ENCODE results near the gene CEMIP. TPM values are rescaled to one million over a fixed set of nuclear protein-coding genes. Genes with fewer than 3 reads are reported as not detected.

Gene CEMIP
- total RNA-seq, 2 donors from 2014 or later: 1.6 TPM; not detected in 1

DNA sequence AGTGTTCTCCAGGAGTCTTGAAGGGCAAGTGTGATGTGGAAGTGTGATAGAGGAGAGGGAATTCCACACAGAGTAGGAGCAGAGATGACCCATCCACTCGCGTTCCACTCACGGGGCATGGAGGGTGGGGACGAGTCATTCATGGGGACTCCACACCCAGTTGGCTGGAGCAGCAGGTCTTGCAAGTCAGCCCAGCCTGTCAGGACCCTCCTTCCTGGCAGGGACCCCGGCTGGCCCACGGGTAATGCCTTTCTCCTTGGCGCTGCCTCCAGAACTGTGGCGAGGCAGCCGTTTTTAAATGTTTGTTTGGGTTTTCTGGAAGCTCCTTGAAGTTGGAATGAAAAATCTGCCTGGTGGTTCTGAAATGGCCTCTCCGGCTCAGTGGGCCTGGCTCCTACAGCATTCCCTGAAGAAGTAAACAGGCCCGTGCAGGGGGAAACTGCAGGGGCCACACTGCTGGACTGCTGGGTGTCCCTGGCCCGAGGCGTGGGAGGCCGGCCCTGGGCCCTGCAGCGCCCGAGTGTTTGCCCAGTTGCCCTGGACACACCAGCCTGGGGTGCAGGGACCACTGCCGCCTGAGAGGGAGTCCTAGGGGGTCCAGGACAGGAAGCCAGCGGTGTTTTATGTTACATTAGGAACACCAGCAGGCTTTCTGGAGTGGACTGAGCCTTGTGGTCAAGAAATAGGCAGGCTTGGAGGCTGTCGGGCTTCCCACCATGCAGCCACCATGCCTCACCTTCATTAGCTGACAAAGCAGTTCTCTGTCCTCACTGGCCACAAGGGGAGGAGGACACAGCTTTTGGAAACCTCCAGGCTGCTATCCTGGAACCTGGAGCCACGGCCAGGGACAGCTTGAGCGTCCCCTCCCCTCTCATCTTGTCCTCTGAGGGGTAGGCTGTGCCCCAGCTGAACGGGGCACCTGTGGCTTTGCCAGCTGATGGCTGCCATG is 61.3 kb downstream of the CEMIP start:
- 71 to 81% methylated on average over 9 to 20 of the region's 22 CpGs for WGBS, 2 donors
- H3K9me3 ChIP-seq: no peaks in the 10 kb centered on the region
- H3K27me3 ChIP-seq: no peaks in the 10 kb centered on the region
- intact Hi-C loops (cut with DNase I): no loop called here
- no peaks in the 10 kb centered on the region for H3K4me1 ChIP-seq
- H3K4me3 ChIP-seq: no peak overlapping the region
- no peak overlapping the region for H3K27ac ChIP-seq
- TF ChIP-seq, protein P1, sequence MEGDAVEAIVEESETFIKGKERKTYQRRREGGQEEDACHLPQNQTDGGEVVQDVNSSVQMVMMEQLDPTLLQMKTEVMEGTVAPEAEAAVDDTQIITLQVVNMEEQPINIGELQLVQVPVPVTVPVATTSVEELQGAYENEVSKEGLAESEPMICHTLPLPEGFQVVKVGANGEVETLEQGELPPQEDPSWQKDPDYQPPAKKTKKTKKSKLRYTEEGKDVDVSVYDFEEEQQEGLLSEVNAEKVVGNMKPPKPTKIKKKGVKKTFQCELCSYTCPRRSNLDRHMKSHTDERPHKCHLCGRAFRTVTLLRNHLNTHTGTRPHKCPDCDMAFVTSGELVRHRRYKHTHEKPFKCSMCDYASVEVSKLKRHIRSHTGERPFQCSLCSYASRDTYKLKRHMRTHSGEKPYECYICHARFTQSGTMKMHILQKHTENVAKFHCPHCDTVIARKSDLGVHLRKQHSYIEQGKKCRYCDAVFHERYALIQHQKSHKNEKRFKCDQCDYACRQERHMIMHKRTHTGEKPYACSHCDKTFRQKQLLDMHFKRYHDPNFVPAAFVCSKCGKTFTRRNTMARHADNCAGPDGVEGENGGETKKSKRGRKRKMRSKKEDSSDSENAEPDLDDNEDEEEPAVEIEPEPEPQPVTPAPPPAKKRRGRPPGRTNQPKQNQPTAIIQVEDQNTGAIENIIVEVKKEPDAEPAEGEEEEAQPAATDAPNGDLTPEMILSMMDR (IDR thresholded peaks at IDR 0.05): no peak
- TF ChIP-seq POLR2A (IDR thresholded peaks at IDR 0.05): no peak
- no peak for DNase-seq
- H3K36me3 ChIP-seq (replicated peaks in 1 of 2; ENCODE audit: insufficient read depth in 1 of 2, low read depth in 2 of 2): no peaks in the 10 kb centered on the region
- no peak for ATAC-seq

GRCh38 chr15:80841541-80841940 is 62.4 kb downstream of the CEMIP start:
- intact Hi-C loops (cut with DNase I): no loop called here
- WGBS, 2 donors: 74 to 80% methylated on average over 5 of the region's 5 CpGs
- TF ChIP-seq POLR2A (IDR thresholded peaks at IDR 0.05): no peak
- TF ChIP-seq, protein P1 (IDR thresholded peaks at IDR 0.05): no peak

GRCh38 chr15:80844011-80844732 is 65.0 kb downstream of the CEMIP start:
- DNase-seq (no peak), ATAC-seq (no peak)
- H3K4me3 ChIP-seq: no peak overlapping the region
- no peak overlapping the region for H3K27ac ChIP-seq
- intact Hi-C loops (cut with DNase I): no loop called here
- no peaks in the 10 kb centered on the region for H3K27me3 ChIP-seq
- no peaks in the 10 kb centered on the region for H3K36me3 ChIP-seq (replicated peaks in 1 of 2; ENCODE audit: insufficient read depth in 1 of 2, low read depth in 2 of 2)
- H3K4me1 ChIP-seq: no peaks in the 10 kb centered on the region
- no peak for TF ChIP-seq POLR2A (IDR thresholded peaks at IDR 0.05)
- TF ChIP-seq, protein P1 (IDR thresholded peaks at IDR 0.05): no peak
- no peaks in the 10 kb centered on the region for H3K9me3 ChIP-seq
- 61% methylated on average over 5 to 11 of the region's 11 CpGs for WGBS, 2 donors

More at GRCh38 chr15:80841541-80841940, 62.4 kb downstream of the CEMIP start:
- Histone ChIP-seq H3K27ac (no peak overlapping the region), H3K9me3 (no peaks in the 10 kb centered on the region), H3K27me3 (no peaks in the 10 kb centered on the region), H3K4me3 (no peak overlapping the region), H3K4me1 (no peaks in the 10 kb centered on the region), H3K36me3 (replicated peaks in 1 of 2; ENCODE audit: insufficient read depth in 1 of 2, low read depth in 2 of 2) (no peaks in the 10 kb centered on the region)
- no peak for ATAC-seq
- DNase-seq: no peak

- Histone ChIP-seq H3K4me3 (no peak overlapping the region), H3K27me3 (no peaks in the 10 kb centered on the region), H3K4me1 (no peaks in the 10 kb centered on the region), H3K9me3 (no peaks in the 10 kb centered on the region), H3K27ac (no peak overlapping the region), H3K36me3 (replicated peaks in 1 of 2; ENCODE audit: insufficient read depth in 1 of 2, low read depth in 2 of 2) (no peaks in the 10 kb centered on the region)
- intact Hi-C loops (cut with DNase I): no loop called here
- no peak for TF ChIP-seq POLR2A (IDR thresholded peaks at IDR 0.05)
- TF ChIP-seq, protein P1 (IDR thresholded peaks at IDR 0.05): no peak
- DNase-seq (no peak), ATAC-seq (no peak)
- 63 to 66% methylated on average over 11 of the region's 11 CpGs for WGBS, 2 donors
These were observed 67.1 kb downstream of the CEMIP start for GRCh38 chr15:80846031-80846815.
